Thyroid gland (tissue), 4 donors: Measurements from ENCODE around the gene RPL28. TPM values are rescaled to one million over a fixed set of nuclear protein-coding genes. Genes with fewer than 3 reads are reported as not detected.

Experiments
- DNase-seq, 2 donors: peaks; one replicate each; pipeline ENCODE4 v3.0.0-alpha.2; 2019
- H3K27ac ChIP-seq, 3 donors: fragments of 200-600 bp; sonication (generic); 1 replicate in 2 of 3; 2 replicates in 1 of 3; pipeline ENCODE4 v1.5.1; 2016 to 2019; ENCODE audit warnings: mild to moderate bottlenecking in 1 of 3, moderate library complexity in 1 of 3
- H3K27me3 ChIP-seq: fragments of 200-600 bp; sonication (generic); one replicate; pipeline ENCODE4 v1.5.1; 2019
- H3K36me3 ChIP-seq, 2 donors: fragments of 200-600 bp; sonication (generic); one replicate each; pipeline ENCODE4 v1.5.1; 2016 to 2019
- H3K4me1 ChIP-seq, 2 donors: fragments of 200-600 bp; sonication (generic); one replicate each; pipeline ENCODE4 v1.5.1; 2017 to 2019
- H3K4me3 ChIP-seq, 3 donors: fragments of 200-600 bp; sonication (generic); replicated peaks in 1 of 3; 1 replicate in 2 of 3; 2 replicates in 1 of 3; pipeline ENCODE4 v1.5.1; 2016; ENCODE audit warnings: mild to moderate bottlenecking in 1 of 3
- H3K9me3 ChIP-seq: fragments of 200-600 bp; sonication (generic); one replicate; pipeline ENCODE4 v1.5.1; 2017
- POLR2A ChIP-seq, 2 donors: fragments of 450-650 bp; IDR thresholded peaks; one replicate each; pipeline ENCODE4 v1.6.1; 2017; ENCODE audit warnings: antibody characterized with exemption in 2 of 2, mild to moderate bottlenecking in 2 of 2, moderate library complexity in 1 of 2
- WGBS, 2 donors: methylation state at CpG; one replicate each; pipeline ENCODE4 v1.1.5; 2017; 5-methylcytosine and 5-hydroxymethylcytosine counted together
- intact Hi-C: fragments of 100-400 bp; cut with DNase I; formaldehyde crosslinking; loops from one replicate; pipeline ENCODE4 v1.15.1; 2023
- total RNA-seq, 4 donors: library from RNA; depleted of rRNA; stranded (reverse); fragments of >200 nt; gene quantifications; one replicate each; pipeline ENCODE4 v1.2.3, GENCODE V29; 2016
- TF ChIP-seq, protein P1 (sequence below), 6 experiments: fragments of 200-600 bp in 3 of 6; fragments of 450-650 bp in 3 of 6; sonication (generic) in 3 of 6; IDR thresholded peaks; one replicate each; pipeline ENCODE4 v1.5.1; 2016 to 2019; ENCODE audit warnings: antibody characterized with exemption in 6 of 6, mild to moderate bottlenecking in 2 of 6, inconsistent platforms in 1 of 6, moderate library complexity in 1 of 6

The RPL28 gene
- total RNA-seq, 4 donors from 2014 or later = 156 to 404 (median 205) TPM

GRCh38 chr19:55345101-55345817, 40.5 kb upstream of the RPL28 start:
- 91 to 92% methylated on average over 20 to 22 of the region's 22 CpGs for WGBS, 2 donors
- TF ChIP-seq, protein P1, sequence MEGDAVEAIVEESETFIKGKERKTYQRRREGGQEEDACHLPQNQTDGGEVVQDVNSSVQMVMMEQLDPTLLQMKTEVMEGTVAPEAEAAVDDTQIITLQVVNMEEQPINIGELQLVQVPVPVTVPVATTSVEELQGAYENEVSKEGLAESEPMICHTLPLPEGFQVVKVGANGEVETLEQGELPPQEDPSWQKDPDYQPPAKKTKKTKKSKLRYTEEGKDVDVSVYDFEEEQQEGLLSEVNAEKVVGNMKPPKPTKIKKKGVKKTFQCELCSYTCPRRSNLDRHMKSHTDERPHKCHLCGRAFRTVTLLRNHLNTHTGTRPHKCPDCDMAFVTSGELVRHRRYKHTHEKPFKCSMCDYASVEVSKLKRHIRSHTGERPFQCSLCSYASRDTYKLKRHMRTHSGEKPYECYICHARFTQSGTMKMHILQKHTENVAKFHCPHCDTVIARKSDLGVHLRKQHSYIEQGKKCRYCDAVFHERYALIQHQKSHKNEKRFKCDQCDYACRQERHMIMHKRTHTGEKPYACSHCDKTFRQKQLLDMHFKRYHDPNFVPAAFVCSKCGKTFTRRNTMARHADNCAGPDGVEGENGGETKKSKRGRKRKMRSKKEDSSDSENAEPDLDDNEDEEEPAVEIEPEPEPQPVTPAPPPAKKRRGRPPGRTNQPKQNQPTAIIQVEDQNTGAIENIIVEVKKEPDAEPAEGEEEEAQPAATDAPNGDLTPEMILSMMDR (IDR thresholded peaks at IDR 0.05) = no peak
- no peak for TF ChIP-seq POLR2A (IDR thresholded peaks at IDR 0.05)
- Histone ChIP-seq H3K9me3 (no peaks in the 10 kb centered on the region), H3K36me3 (peaks cover 6 to 9% of the 10 kb centered on the region in 2 donors), H3K27ac (no peak overlapping the region), H3K4me1 (peaks cover 13 to 14% of the 10 kb centered on the region in 2 donors), H3K27me3 (no peaks in the 10 kb centered on the region), H3K4me3 (no peak overlapping the region)
- intact Hi-C loops = no loop called here
- DNase-seq = no peak

GRCh38 chr19:55345818-55346724, 39.7 kb upstream of the RPL28 start:
- WGBS, 2 donors = 89 to 92% methylated on average over 29 to 33 of the region's 43 CpGs
- intact Hi-C loops = no loop called here
- no peaks in the 10 kb centered on the region for H3K27me3 ChIP-seq
- H3K27ac ChIP-seq = no peak overlapping the region
- peaks cover 6 to 9% of the 10 kb centered on the region in 2 donors for H3K36me3 ChIP-seq
- no peaks in the 10 kb centered on the region for H3K9me3 ChIP-seq
- no peak overlapping the region for H3K4me3 ChIP-seq
- H3K4me1 ChIP-seq = peaks cover 5 to 6% of the 10 kb centered on the region in 2 donors
- TF ChIP-seq, protein P1 (IDR thresholded peaks at IDR 0.05) = no peak
- TF ChIP-seq POLR2A (IDR thresholded peaks at IDR 0.05) = no peak
- DNase-seq = no peak

- intact Hi-C loops = no loop called here
- H3K9me3 ChIP-seq = no peaks in the 10 kb centered on the region
- peaks cover 6 to 9% of the 10 kb centered on the region in 2 donors for H3K36me3 ChIP-seq
- no peak for DNase-seq
- 84 to 93% methylated on average over 21 to 24 of the region's 41 CpGs for WGBS, 2 donors
- TF ChIP-seq, protein P1 (IDR thresholded peaks at IDR 0.05) = no peak
- no peak for TF ChIP-seq POLR2A (IDR thresholded peaks at IDR 0.05)
- H3K4me3 ChIP-seq = no peak overlapping the region
- H3K27ac ChIP-seq = no peak overlapping the region
- no peaks in the 10 kb centered on the region for H3K4me1 ChIP-seq
- no peaks in the 10 kb centered on the region for H3K27me3 ChIP-seq
Observed at GRCh38 chr19:55346725-55347441, 38.8 kb upstream of the RPL28 start.

DNA sequence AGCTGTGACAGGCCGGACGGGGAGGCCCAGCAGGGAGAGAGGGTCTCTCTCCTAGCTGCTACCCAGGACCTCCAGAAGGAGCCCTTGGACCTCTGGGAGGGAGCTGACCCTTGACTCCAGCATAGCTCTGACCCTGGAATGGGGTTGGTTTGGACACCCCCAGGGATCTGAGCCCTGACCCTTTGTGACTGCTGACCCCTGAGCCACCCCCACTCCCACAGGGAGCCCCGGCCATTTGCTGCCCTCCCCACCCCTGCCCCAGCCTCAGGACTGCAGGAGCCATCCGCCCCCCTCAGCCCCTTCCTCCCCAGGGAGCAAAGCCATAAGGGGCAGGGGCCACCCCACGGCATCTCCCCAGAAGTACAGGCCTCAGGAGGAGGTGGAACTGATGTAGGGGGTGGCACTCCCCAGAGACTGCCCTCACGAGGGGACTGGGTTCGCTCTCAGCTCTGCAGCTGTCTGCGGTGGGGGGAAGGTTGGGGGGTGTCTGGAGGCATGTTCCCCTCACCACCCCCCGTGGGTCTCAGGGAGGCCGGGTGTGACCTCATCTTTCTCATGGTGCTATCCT, 38.2 kb upstream of the RPL28 start:
- DNase-seq = no peak
- WGBS, 2 donors = 66 to 82% methylated on average over 5 to 6 of the region's 10 CpGs
- no peak overlapping the region for H3K4me3 ChIP-seq
- intact Hi-C loops = no loop called here
- no peaks in the 10 kb centered on the region for H3K9me3 ChIP-seq
- H3K4me1 ChIP-seq = no peaks in the 10 kb centered on the region
- peaks cover 6% of the 10 kb centered on the region in 2 donors for H3K36me3 ChIP-seq
- TF ChIP-seq, protein P1 (IDR thresholded peaks at IDR 0.05) = no peak
- no peak for TF ChIP-seq POLR2A (IDR thresholded peaks at IDR 0.05)
- no peak overlapping the region for H3K27ac ChIP-seq
- H3K27me3 ChIP-seq = peaks cover 2% of the 10 kb centered on the region
